Measurements from ENCODE around the gene AKAP3.

The AKAP3 gene

DNA sequence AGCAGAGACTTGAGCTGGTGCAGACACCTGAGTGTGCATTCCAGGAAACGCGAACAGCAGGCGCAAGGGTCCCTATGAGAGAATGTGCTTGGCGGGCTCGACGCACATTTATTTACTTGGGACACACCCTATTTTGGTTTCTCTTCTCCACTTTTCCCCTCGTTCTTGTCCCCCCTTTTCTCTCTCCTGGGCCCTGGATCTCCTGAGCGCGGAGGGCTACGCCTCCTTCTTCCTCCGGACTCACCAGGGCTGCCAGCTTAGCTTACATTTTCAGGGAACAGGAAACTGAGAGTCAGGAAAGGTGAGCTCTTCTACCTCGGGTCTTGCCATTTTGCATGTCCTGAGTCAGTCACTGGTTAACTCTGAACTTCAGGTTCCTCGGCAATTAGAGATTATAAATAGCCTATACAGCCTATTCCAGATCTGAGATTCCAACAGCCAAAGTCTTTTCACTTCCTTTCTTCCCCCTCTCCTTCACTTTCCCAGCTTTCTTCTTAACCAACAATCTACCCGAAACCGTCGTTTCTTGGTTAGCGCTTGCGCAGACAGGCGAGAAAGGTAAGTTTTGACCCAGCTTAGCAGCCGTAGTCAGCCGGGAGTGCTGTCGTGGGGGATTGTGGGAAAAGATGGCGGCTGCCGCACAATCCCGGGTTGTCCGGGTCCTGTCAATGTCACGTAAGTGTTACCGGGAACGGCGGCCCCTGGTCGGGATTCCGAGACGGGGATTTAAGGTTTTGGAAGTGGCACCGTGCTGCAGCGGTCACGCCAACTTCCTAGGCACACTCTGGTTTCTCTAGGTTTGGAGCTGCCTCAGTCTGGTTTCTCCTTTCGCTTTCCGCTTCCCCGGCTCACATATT lies at the start of gene AKAP3, which contains the start of gene NDUFA9:
TSS of gene AKAP3 (minus strand) at position 551 of the 857 bp plus-strand sequence. CDS start 10,855 bp downstream, outside the sequence.
TSS of gene NDUFA9 (plus strand) at position 614 of the 857 bp plus-strand sequence. CDS start at position 627, 13 bp downstream.
- peak; percentile 66 for DNase-seq

DNA sequence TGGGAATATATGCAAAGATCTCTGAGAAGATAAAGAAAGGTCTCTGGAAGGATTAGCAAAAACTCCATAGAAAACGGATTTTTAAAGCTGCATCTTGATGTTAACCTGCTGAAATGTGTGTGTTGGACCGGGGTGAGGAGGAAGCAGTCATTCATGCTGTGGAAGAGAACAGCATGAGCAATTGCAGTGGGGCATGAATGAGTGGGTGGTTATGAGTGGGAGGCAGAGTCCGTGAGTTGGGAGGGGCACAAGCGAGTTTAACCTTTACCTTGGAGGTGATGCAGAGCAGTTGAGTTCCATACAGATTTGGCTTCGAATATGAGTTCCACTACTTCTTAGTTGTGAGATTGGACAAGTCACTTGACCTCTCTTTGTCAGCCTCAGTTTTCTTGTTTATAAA lies 41.9 kb upstream of the AKAP3 start:
- DNase-seq = no peak

DNA sequence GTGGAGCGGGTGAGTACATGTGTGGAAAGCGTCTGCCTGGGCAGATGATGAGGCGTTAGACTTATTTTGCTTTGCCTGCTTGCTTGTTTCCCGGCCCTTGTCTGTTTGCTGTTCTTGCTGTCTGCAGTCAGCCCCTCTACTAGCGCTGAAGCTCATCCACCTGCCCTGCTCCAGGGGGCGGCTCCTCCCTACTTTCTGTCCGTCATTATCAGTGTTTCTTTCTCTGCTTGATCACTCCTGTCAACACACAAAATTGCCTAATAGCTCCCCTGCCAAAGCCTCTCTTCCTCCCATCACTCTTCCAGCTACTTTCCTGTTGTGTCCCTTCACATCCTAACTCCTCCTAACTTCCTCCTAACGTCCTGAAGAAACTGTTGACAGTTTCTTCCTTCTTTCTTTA lies 36.5 kb upstream of the AKAP3 start:
- DNase-seq = no peak

DNA sequence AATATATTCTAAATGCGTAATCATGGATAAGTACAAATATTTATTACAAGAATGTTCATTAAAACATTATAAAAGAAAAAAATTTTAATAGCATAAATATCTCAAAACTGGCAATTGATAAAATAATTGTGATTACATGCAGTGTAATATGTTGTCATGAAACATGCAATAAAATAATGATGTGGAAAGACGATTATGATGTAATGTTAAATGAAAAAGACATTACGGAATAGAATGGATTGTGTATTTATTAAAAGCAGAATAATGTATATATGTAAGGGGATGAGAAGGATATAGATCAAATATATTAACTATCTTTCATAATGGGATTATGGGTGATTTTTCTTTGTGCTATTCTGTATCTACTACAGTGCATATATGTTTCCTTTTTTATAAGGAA lies 32.9 kb upstream of the AKAP3 start:
- DNase-seq = no peak

DNA sequence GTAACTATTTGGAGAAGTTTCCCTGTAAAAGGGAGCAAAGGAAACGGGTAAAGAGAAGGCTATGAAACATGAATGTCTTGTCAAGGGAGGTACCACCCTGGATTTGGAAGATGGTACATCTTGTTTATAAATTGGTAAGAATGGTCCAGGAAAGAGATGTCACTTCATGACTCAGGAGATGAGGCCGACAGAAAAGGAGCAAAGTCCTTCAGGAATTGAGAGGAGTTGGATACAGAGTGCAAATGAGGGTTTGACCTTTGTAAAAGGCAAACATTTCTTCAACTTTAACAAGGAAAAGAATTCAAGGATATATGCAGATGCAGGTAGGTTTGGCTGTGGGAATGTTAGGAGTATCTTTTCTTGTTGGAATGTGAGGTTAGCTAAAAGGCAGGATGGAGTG lies 30.9 kb upstream of the AKAP3 start:
- DNase-seq = no peak

DNA sequence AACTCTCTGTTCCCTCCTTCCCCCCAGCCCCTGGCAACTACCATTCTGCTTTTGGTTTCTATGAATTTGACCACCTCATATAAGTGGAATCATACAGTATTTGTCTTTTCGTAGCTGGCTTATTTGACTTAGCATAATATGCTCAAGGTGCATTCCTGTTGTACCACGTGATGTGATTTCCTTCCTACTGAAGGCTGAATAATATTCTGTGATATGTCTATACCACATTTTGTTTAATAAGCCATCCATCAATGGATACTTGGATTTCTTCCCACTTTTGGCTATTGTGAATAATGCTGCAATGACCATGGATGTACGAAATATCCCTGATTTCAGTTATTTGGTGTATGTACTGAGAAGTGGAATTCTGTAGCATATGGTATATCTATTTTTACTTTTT lies 16.4 kb upstream of the AKAP3 start:
- no peak for DNase-seq

DNA sequence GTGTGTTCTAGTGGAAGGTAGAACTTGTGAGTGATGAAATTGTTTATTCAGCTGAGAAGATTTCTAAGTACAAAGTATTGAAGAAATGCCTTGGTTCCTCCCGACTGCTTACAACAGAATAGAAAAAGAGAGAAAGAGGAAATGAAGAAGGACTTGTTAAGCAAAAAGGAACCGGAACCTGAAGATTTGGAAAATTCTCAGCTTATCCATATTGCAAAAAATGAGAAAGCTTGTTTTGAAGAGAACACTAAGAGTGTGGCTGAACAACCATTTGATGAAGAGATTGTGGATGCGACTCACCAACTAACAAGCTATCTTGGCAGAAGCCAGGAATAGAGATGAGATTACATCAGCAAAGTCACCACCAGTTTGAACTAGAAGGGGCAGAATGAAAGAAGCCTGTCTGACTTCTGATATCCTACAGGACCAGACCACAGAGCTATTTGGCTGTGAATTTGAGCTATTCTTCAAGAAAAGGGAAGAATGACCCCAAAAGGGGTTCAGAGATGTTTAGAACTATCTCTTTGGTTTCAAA lies 15.2 kb upstream of the AKAP3 start:
- DNase-seq = no peak

DNA sequence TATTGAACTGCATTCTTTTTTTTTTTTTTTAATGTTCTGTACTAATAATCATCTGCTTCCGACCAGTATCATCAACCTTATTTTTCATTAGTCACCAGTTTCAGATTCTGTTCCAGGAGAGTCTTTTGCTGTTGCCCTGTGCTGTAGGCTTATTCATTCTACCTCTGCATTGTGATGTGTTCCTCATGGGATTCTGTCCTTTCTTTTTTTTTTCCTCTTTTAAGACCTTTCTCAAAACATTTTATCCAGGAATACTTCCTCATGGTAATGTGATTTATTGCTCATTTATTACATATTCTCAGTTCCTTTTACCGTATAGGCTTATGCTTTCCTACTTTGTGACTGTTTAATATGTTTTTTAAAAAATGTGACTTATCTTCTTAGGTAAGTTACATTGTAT lies 4.8 kb upstream of the AKAP3 start:
- DNase-seq = no peak

DNA sequence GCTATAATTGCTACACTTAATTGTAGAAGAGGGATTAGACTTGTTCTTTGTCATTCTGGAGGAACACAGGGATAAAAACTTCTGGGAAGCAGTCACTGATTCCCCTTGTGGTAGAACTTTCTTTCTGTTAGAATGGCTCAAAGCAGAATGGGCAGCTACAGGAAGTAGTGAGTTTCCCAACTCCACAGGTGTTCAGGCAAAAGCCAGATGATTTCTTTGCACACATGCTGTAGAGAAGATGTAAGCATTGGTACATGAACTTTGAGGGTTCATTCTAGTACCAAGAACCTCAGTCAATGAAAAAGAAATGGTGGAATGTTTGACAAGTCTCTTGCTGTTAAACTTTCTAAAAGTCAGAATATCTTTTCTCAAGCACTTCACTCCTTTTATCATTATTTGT lies 4.4 kb upstream of the AKAP3 start:
- no peak for DNase-seq

DNA sequence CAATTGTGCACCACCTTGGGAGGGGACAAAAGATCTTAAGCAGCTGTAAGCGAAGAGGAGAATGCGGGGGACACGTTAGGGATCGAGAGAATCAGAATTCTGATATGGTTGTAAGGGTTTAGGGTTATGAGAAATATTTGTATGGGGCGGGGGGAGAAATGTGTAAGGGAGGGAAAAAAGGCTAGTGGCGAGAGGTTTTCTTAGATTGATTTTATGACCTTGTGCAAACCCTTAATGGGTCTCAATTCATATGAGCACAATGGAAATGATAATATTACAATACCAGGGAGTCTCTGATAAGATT lies 459 bp upstream of the AKAP3 start:
- DNase-seq = no peak

DNA sequence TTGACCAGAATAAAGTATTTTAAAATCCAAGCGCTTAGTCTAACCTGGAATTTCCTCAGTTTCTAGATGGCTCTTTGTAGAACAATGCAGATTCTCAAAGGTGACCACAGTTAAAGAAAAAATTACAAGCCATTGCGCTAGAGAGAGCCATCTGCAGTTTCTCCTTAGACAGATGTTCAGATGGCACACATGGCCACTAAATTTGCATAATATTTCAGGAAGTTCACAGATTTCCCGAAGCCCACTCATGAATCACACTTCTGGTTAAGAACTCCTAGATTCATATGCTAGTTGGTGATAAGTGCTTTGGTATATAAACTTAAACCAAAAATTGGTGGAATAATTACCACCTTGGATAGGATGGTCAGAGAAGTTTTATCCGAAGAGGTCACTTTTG lies 749 bp downstream of the AKAP3 start:
- no peak for DNase-seq

DNA sequence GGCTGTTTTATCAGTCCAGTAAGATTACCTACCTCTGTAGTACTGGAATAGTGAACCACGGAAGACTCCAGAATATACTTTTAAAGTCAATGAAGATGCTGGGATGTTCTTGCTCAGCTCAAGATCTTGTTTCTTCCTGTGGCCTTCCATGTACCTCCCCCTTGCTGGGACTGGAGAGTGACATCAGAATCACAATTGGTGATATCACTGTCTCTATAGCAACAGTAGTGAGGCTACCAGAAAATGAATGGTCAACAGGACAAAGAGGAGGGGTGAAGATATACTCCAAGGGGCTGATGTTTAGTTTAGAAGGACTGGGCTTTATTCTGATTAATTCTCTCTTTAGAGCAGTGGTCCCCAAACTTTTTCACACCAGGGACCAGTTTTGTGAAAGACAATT lies 3.8 kb downstream of the AKAP3 start:
- DNase-seq = no peak

DNA sequence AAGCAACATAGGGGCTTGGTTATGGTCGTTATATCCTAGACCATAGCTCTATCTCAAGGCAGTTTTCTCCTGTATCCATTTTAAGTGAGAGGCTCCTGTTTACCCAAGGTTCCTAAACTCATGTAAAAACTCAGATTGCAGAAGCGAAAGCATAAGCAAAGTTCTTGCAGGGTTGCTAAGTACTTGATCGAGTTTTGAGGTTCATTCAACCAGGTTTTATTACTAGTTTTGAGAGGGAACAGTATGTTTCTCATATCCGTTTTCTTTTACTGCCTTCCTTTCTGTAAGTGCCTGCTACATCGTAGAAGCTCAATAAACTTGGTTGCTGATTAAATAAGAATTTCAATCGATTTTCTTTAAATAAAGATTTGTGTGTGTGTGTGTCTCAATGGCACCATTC lies 5.1 kb downstream of the AKAP3 start:
- DNase-seq = no peak

DNA sequence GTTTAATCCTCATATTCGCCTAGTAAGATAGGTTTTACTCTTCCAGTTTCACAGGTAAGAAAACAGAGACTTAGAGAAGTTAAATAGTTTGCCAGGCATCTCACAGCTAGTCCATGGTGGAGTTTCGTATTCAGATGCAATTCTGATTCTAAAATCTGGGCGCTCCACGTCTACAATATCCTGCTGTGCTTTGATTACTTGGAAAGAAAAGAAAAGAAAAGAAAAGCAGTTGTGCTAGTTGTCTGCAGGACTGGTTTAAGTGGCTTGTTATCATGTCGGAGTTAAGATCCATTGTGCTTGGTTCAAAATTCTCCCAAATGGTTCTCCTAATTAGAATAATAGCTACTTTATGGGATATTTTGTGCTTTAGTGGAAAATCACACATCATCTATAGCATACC lies 18.6 kb downstream of the AKAP3 start:
- no peak for DNase-seq

DNA sequence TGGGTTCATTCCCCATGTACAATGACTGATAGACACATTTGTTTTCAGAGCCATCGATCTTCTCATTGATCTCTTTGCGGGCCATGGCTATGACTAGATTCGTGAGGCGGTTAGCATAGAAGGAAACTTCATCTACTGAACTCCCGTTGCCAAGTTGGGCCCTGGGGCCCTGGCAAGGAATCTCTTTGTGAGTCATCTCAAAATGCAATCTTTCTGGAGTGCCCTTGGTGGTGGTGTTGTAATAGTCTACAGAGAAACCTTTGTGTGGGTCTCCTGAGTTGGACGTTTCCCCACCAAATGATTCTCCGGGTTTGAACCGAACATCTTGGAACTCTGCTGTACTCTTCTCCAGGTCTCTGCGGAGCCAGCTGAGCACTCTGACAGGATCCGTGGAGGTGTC lies 20.4 kb downstream of the AKAP3 start:
- no peak for DNase-seq

DNA sequence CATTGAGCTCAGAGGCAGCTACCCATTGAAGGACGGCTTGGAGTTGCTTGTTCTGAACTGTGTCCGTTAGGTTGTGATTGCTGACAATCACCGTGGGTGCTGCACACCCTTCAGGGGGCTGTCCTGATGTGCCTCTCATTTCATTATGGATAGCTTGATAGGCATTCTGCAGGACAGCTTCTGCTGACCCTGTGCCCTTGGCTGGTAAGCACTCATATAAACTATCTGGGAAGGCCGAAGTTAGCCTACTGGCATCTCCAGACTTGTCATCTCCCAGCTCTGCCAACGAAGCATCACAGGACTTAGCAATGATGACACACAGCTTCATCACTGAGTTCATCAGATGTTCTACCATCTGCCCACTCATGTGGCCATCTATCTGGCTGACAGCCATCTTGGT lies 22.3 kb downstream of the AKAP3 start:
- DNase-seq = no peak

DNA sequence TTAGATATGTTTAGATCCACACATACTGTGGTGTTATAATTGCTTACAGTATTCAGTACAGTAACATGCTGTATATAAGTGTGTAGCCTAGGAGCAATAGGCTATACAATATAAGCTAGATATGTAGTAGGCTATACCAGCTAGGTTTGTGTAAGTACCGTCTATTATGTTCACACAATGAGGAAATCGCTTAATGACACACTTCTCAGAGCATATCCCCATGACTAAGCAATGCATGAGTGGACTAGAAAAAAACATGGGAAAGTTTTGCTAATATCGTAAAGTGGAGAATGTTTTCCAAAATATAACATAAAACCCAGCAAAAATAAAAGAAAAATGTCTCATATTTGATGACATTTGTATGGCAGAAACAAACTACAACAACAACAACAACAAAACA lies 27.3 kb downstream of the AKAP3 start:
- DNase-seq = no peak

DNA sequence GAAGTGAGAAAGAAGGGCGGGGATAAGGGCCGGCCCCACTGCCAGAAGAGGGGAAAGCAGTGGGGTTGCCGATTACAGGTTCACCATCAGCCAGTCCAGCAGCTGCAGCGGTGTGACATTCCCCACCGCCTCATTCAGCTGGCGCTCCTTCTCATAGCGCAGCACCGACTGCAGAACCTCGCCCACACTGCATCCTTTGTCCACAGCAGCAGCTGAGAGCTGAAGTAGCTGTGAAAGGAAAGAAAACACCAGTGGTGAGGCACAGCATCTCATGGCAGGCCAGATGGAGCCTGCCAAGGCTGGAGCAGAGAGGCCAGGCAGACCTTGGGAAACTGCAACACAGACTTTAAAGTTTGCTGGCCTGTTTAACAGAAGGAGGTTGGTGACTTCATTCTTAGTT lies 33.2 kb downstream of the AKAP3 start:
- DNase-seq = no peak

DNA sequence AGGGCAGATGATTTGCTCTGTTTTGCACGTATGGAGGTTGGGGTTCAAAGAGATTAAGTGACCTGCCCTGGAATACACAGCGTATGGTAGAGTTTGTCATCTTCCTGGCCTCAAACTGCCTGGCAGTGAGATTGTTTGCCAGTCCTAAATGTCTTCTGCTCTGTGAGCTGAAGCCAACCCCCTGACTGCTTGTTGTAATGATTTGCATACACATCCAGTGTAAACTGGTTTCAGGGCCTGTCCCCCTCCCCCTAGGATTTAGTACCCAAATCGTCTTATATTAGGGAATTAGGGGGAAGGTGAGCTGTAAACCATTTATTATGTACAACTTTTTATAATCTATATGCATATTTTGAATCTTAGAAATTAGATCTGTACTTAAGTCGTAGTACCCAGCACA lies 38.4 kb downstream of the AKAP3 start:
- DNase-seq = no peak

DNA sequence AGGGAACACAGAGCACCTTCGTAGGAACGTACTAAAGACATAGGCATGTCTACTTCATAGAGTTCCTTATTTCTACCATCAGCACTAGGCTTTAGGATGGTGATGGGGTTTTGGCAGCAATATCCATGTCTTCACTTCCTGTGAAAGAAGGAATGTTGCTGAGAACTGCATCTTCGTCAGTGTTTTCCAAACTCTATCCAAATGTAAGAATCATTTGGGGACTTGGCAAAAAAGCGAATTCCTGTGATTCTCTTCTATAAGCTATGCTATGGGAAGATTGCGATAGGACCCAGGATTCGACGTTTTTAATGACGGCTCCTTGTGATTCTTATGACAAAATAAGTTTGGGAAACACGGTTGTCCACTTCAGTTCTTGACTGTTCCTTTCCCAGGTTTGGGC lies 39.8 kb downstream of the AKAP3 start:
- DNase-seq = no peak

DNA sequence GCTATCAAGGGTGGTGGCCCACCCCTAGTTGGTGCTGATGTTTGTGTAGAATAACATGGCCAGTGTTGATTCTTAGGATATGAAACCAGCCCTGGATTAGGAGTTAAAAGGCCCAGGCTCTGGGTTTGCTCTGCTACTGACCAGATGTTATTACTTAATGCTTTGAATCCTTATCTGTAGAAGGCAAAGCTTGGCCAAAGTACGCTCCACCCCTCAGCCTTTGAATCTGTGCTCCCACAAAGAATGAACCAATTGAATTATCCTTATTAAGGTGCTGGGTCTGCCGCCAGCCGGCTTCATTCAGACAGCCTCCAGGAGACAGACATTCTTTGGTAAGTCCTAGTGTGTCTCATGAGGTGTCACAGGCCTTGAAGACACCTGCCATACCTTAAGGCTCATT lies 41.8 kb downstream of the AKAP3 start:
- DNase-seq = no peak

DNA sequence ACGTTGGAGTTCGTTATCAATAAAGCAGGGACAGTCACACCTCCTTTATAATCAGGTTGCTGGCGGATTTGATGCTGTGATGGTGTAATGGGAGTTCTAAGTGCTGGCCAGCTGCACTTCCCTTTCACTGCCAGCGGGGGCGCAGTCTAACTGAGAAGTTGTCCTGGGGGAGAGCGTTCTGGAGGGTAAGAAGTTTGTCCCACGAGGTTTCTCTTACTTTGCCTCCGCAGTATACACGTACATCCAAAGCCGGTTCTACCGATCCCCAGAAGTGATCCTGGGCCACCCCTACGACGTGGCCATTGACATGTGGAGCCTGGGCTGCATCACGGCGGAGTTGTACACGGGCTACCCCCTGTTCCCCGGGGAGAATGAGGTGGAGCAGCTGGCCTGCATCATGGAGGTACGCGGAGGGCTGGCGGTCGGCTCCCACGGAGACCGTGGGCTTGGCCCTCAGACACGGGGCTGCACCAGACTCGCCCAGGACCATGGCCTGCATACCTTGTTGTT lies 44.1 kb downstream of the AKAP3 start:
- DNase-seq = peak; percentile 88

DNA sequence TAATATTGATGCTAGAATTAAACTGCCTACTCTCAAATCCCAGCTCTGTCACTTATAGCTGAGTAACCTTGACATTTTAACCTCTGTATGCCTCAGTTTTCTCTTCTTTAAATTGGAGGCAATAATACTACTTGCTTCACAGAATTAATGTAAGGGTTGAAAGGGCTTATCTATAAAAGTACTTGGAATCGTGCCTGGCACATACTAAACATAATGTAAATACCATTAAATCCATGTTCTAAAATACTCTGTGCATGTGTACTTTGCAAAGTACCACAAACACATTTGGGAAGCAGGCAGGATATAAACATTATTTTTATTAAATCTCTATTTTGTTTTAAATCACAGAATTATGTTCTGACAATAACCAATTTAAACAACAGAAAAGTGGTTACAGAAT lies 44.9 kb downstream of the AKAP3 start:
- no peak for DNase-seq

DNA sequence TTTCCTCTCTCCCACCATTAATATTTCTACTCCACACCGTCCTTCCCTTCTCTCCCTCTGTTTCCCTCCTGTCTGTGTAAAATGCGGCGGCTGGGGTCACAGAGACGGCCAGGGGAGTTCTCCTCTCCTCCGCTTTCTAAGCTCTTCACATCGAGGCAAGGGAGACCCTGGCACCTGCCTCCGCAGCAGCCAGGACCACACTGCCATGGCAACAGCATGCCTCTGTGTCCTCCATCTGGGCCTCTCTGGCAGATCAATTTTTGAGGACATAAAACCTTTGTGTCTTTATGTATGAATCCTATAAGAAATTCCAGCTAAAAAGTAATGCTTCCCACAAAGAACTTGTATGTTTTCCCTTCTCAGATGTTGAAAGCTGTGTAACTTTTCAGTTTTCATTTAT lies 45.4 kb downstream of the AKAP3 start:
- DNase-seq = no peak

DNA sequence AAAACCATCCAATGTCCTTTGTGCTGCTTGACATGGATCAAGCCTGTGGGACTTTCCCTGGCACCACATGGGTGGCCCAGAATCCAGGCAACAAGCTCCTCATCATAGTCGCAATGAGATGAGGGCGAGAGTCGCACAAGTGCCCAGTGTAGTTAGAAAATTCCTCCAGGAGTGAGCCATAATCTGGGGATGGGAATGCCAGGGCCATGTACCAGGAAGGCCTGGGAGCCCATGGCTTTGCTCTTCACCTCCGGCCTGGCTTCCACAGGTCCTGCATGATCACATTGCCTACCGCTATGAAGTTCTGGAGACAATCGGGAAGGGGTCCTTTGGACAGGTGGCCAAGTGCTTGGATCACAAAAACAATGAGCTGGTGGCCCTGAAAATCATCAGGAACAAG lies 53.0 kb downstream of the AKAP3 start:
- DNase-seq = no peak

Data from NCI-H1105 (cell line).